T47D (cell line): ENCODE measurements around the gene CSF1.

ENCODE experiments used
- DNase-seq, 2 experiments: peaks; one replicate each; pipeline versions ENCODE4 v3.0.0 to v3.0.0-alpha.2; 2011 to 2012; ENCODE audit warnings: low read depth in 1 of 2, low spot score in 1 of 2
- JUND ChIP-seq: IDR thresholded peaks from 2 replicates; pipeline ENCODE4 v1.6.1; 2012; ENCODE audit warnings: low read depth
- in situ Hi-C: cut with HindIII; loops from 2 replicates; pipeline ENCODE4 v1.10.0; 2016; ENCODE audit warnings: low sequenced_read_pairs, low pct_unique_long_range_greater_than_20kb

Gene CSF1

GRCh38 chr1:109898842-109899241, 11.8 kb upstream of the CSF1 start:
- no peak for TF ChIP-seq JUND
- DNase-seq = no peak
- in situ Hi-C loops = no loop called here

- no peak for TF ChIP-seq JUND
- no peak for DNase-seq
- in situ Hi-C loops = no loop called here
Observed at GRCh38 chr1:109901141-109901523, 9.5 kb upstream of the CSF1 start.

- in situ Hi-C loops = no loop called here
- peak; percentile 21 to 52 for DNase-seq
- no peak for TF ChIP-seq JUND
Observed at GRCh38 chr1:109901524-109902145, 9.0 kb upstream of the CSF1 start.

GRCh38 chr1:109902204-109902985, 8.3 kb upstream of the CSF1 start:
- TF ChIP-seq JUND = no peak
- in situ Hi-C loops = no loop called here
- no peak for DNase-seq

GRCh38 chr1:109903376-109903930, 7.2 kb upstream of the CSF1 start:
- no peak for TF ChIP-seq JUND

GRCh38 chr1:109904105-109904817, 6.4 kb upstream of the CSF1 start:
- no peak for TF ChIP-seq JUND
- in situ Hi-C loops = no loop called here
- DNase-seq = peak in 1 of 2 experiments; percentile 33

More at GRCh38 chr1:109903376-109903930, 7.2 kb upstream of the CSF1 start:
- in situ Hi-C loops = no loop called here
- no peak for DNase-seq

- no peak for DNase-seq
- in situ Hi-C loops = no loop called here
- TF ChIP-seq JUND = no peak
Observed at GRCh38 chr1:109905491-109905890, 5.2 kb upstream of the CSF1 start.

- in situ Hi-C loops = no loop called here
- DNase-seq = no peak
- TF ChIP-seq JUND = no peak
Observed at GRCh38 chr1:109906160-109906838, 4.3 kb upstream of the CSF1 start.

GRCh38 chr1:109906839-109907180, 3.8 kb upstream of the CSF1 start:
- DNase-seq = no peak
- TF ChIP-seq JUND = no peak
- in situ Hi-C loops = no loop called here

- in situ Hi-C loops = no loop called here
- TF ChIP-seq JUND = no peak
- DNase-seq = no peak
Observed at GRCh38 chr1:109907190-109907774, 3.4 kb upstream of the CSF1 start.

GRCh38 chr1:109908836-109909235, 1.8 kb upstream of the CSF1 start:
- in situ Hi-C loops = no loop called here
- DNase-seq = no peak
- no peak for TF ChIP-seq JUND

- DNase-seq = no peak
- no peak for TF ChIP-seq JUND
- in situ Hi-C loops = no loop called here
Observed at GRCh38 chr1:109909561-109909960, 1.1 kb upstream of the CSF1 start.
